Measurements from ENCODE around the gene MEIS1.

DNA sequence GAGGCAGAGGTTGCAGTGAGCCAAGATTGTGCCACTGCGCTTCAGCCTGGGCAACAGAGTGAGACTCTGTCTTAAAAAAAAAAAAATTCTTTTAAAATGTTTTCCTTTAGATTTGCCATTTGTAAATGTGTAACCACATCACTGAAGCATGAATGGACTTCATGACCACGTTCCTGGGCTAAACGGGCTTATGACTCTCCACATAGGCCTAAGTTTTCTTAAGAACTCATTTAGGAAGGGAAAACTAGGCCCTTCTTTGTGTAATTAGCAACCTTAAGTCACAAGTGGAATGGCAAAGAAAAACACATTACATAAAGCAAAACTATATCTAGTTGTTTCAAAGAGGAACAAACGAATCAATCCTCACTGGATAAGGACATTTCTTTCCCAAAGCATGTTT is 99.5 kb downstream of the MEIS1 start:
- TF ChIP-seq POLR2A (IDR thresholded peaks at IDR 0.05), result no peak
- TF ChIP-seq, protein P1, sequence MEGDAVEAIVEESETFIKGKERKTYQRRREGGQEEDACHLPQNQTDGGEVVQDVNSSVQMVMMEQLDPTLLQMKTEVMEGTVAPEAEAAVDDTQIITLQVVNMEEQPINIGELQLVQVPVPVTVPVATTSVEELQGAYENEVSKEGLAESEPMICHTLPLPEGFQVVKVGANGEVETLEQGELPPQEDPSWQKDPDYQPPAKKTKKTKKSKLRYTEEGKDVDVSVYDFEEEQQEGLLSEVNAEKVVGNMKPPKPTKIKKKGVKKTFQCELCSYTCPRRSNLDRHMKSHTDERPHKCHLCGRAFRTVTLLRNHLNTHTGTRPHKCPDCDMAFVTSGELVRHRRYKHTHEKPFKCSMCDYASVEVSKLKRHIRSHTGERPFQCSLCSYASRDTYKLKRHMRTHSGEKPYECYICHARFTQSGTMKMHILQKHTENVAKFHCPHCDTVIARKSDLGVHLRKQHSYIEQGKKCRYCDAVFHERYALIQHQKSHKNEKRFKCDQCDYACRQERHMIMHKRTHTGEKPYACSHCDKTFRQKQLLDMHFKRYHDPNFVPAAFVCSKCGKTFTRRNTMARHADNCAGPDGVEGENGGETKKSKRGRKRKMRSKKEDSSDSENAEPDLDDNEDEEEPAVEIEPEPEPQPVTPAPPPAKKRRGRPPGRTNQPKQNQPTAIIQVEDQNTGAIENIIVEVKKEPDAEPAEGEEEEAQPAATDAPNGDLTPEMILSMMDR (IDR thresholded peaks at IDR 0.05), result no peak
